ENCODE data around the gene ERCC1. TPM values are rescaled to one million over a fixed set of nuclear protein-coding genes. Genes with fewer than 3 reads are reported as not detected.

ERCC1 gene
- total and polyA plus RNA-seq, 2 of the 13 experiments (the other 11 are each of a cell fraction or from before 2014, with no cell fraction given), result 40.0 to 66.4 TPM

GRCh38 chr19:45455707-45456499 lies 32.2 kb upstream of the ERCC1 start (continued):
- TF ChIP-seq ZNF253 (CRISPR knock-in tag; IDR thresholded peaks at IDR 0.05; ENCODE audit: borderline replicate concordance) (0 out of 2 replicates have a peak, but pooled peaks have one; percentile 27), LCORL (IDR thresholded peaks at IDR 0.05) (no peak), LCORL (CRISPR knock-in tag; IDR thresholded peaks at IDR 0.05) (peak; percentile 97), SRSF1 (optimal IDR thresholded peaks at IDR 0.05; ENCODE audit: low read depth, low read length) (no peak), KAT7 (CRISPR knock-in tag; IDR thresholded peaks at IDR 0.05; ENCODE audit: borderline replicate concordance) (no peak), SAP130 (CRISPR knock-in tag; IDR thresholded peaks at IDR 0.05; ENCODE audit: low read depth) (peak; percentile 94), KLF6 (CRISPR knock-in tag; IDR thresholded peaks at IDR 0.05) (0 out of 2 replicates have a peak, but pooled peaks have one; percentile 55), SIN3A (IDR thresholded peaks at IDR 0.05; ENCODE audit: borderline replicate concordance, low read depth, low read length) (peak; percentile 82; the same call in 1 of the 2 replicates), GPN1 (CRISPR knock-in tag; IDR thresholded peaks at IDR 0.05; ENCODE audit: borderline replicate concordance) (0 out of 2 replicates have a peak, but pooled peaks have one; percentile 12), ZNF598 (CRISPR knock-in tag; IDR thresholded peaks at IDR 0.05; ENCODE audit: borderline replicate concordance) (0 out of 2 replicates have a peak, but pooled peaks have one; percentile 37), BCL6 (CRISPR knock-in tag; IDR thresholded peaks at IDR 0.05) (peak; percentile 75), TAF15 (IDR thresholded peaks at IDR 0.05; ENCODE audit: low read depth, low read length, poor library complexity, severe bottlenecking) (peak; percentile 87), ZNF335 (CRISPR knock-in tag; IDR thresholded peaks at IDR 0.05) (peak; percentile 63; the same call in 1 of the 2 replicates), THYN1 (CRISPR knock-in tag; IDR thresholded peaks at IDR 0.05; ENCODE audit: borderline replicate concordance, low read depth) (no peak), NCOR1 (IDR thresholded peaks at IDR 0.05; ENCODE audit: borderline replicate concordance, low read length) (0 out of 2 replicates have a peak, but pooled peaks have one; percentile 26), MTF1 (CRISPR knock-in tag; IDR thresholded peaks at IDR 0.05) (no peak), AHR (CRISPR knock-in tag; IDR thresholded peaks at IDR 0.05) (peak; percentile 40; the same call in 1 of the 2 replicates), CCAR2 (optimal IDR thresholded peaks at IDR 0.05; ENCODE audit: low read depth, low read length) (no peak), PITX1 (CRISPR knock-in tag; IDR thresholded peaks at IDR 0.05) (peak; percentile 43; the same call in 1 of the 2 replicates), RARA (CRISPR knock-in tag; IDR thresholded peaks at IDR 0.05) (peak; percentile 99), JUN (CRISPR knock-in tag; IDR thresholded peaks at IDR 0.05) (peak; percentile 100), THAP9 (CRISPR knock-in tag; IDR thresholded peaks at IDR 0.05; ENCODE audit: borderline replicate concordance) (peak; percentile 27; the same call in 1 of the 2 replicates), HOXA9 (CRISPR knock-in tag; IDR thresholded peaks at IDR 0.05; ENCODE audit: borderline replicate concordance) (no peak)
- TF ChIP-seq, protein P1, sequence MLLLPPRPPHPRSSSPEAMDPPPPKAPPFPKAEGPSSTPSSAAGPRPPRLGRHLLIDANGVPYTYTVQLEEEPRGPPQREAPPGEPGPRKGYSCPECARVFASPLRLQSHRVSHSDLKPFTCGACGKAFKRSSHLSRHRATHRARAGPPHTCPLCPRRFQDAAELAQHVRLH (CRISPR knock-in tag; IDR thresholded peaks at IDR 0.05; ENCODE audit: borderline replicate concordance, low read depth), result peak; percentile 61; the same call in 1 of the 2 replicates
- TF ChIP-seq, protein P2, sequence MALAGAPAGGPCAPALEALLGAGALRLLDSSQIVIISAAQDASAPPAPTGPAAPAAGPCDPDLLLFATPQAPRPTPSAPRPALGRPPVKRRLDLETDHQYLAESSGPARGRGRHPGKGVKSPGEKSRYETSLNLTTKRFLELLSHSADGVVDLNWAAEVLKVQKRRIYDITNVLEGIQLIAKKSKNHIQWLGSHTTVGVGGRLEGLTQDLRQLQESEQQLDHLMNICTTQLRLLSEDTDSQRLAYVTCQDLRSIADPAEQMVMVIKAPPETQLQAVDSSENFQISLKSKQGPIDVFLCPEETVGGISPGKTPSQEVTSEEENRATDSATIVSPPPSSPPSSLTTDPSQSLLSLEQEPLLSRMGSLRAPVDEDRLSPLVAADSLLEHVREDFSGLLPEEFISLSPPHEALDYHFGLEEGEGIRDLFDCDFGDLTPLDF (CRISPR knock-in tag; IDR thresholded peaks at IDR 0.05), result no peak
- TF ChIP-seq, protein P3, sequence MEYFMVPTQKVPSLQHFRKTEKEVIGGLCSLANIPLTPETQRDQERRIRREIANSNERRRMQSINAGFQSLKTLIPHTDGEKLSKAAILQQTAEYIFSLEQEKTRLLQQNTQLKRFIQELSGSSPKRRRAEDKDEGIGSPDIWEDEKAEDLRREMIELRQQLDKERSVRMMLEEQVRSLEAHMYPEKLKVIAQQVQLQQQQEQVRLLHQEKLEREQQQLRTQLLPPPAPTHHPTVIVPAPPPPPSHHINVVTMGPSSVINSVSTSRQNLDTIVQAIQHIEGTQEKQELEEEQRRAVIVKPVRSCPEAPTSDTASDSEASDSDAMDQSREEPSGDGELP (IDR thresholded peaks at IDR 0.05; ENCODE audit: borderline replicate concordance, low read depth), result peak; percentile 66; the same call in 1 of the 2 replicates
